NCI-H345 treated with DMSO at 0.1 percent for 48 hours (cell line): ENCODE data around the gene NEK5.
A peak's percentile ranks its signal among the peaks of the same experiment; 100 is the strongest.
"Not testable (repeated sequence)": the region's sequence is repeated elsewhere in the genome, so short reads cannot be mapped to it uniquely, and the experiment has no call there.

Source experiments
- DNase-seq: peaks from one replicate; lab custom pipeline; 2025; ENCODE audit not compliant: unreplicated experiment; lab: John Stamatoyannopoulos, UW

NEK5 gene

DNA sequence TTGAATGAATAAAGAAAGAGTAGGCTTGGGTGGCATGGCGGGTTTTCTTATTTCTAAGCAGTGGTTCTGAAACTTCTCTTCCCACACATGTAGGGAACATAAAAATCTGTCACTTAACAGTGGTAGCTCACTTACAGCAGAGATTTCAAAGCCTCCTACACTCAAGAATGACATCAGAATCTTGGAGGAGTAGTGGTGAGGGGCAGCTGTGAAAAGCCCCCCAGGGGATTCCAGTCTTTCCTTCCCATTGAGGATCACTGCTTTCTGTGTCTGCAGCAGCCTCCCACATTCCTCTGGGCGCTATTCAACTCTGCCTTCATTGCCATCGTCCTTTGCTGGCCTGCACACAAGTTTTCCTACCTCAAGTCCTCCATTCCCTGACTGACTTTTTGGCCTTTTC, 8.6 kb upstream of the NEK5 start:
- no peak for DNase-seq

DNA sequence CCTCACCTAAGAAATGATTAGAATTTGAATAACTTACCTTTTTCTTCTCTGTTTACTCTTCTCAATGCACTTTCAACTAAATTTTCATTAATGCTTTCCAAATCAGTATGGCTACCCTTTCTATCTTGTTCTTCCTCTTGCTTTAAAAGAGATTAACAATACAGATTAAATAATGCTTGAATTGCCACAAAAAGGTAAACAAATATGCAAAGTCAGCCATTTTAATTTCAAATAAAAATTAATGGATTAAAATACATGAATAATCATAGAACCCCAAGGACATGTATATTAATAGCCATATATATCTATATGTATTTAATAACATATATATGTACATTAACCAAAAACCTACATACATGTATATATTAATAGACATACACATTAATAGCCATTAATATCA, 7.9 kb upstream of the NEK5 start:
- no peak for DNase-seq

DNA sequence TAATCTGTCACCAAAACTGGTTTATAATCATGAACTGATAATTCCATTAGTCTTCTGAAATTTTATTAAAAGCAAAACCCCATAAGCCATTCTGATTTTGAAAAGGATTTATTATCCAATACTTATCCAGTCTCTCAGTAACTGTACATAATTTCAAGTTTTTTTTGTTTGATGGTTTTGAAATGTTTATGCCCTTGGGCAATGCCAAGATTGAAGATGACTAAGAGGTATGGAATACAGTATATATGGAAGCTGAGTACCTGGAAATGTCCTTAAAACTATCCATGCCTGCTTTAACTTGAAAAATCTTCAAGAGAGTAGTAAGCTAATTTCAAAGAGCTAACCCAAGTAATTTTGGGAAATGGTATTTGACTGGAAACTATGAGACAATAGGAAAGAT, 1.8 kb upstream of the NEK5 start:
- DNase-seq: no peak

DNA sequence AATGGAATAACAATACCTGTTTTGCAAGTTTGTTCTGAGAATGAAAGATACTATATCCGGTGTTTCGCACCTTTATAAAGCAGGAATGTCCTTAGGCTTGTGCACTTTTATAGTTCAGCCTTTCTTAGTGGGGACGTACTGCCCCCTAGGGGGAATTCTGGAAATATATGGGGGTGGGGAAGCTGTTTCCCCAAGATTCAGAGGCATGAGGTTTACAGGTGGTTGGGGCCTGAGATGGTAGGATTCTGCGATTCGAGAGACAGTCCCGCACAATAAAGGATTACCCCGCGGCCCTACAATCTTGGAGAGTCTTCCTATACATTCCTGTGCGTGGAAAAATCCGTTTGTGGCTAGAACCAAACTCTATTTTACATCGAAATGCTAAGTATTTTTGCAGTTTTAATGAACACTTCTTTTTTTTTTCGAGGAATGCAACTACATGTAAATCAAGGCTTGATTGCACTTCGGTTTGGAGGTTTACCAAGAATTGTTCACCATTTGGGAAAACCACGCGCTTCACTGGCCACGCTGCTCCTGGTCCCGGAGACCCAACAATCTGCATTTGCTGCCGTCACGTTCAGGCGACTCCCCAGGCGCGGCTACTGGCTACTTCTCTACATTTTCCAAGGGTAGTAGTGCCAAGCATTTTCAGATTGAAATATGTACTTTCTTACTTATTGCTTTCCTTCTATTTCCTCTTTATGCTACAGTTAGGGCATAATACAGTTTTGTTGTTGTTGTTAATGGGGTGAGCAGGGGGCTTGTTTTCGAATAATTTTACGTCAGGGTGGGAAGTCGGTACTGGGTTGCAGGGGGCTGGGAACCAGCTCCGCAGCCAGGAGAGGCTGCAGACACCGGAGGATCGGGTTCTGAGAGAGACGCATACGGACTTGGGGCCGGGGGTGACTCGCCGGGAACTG, 830 bp downstream of the NEK5 start:
- peak; percentile 60 for DNase-seq

DNA sequence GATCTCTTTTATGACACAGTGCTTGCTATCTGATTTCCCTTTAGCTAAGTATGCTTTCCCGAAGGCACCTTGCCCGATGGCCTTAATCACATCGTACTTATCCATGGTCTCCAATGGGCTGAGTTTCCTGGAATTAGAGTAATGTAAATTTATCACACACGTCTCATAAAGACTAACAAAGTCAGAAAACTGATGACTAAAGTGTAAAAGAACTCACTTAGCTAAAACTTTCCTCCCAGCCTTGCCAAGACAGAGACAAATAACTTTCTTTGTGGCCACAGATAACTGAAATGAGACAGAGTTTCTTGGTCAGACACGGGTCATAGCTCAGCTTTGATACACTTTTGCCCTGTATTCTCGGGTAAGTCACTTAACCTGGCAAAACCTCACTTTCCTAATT, 1.5 kb downstream of the NEK5 start:
- no peak for DNase-seq

DNA sequence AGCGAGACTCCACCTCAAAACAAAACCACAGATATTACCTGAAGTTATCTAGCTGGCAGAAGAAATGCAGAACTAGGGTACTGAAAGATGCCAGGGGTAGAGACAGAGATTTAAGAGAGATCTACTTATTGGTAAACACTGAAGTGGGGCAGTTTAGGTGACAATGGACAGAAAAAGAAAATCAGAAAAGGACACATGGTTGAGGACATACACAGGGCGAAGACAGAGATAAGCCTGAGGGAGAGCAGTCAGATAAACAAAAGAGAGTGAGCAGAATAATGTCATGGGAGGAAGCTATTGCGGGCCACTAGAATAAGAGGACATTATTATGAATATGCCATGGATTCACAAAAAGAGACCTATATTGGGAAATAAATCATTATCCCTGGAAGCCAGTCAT, 3.3 kb downstream of the NEK5 start:
- no peak for DNase-seq

DNA sequence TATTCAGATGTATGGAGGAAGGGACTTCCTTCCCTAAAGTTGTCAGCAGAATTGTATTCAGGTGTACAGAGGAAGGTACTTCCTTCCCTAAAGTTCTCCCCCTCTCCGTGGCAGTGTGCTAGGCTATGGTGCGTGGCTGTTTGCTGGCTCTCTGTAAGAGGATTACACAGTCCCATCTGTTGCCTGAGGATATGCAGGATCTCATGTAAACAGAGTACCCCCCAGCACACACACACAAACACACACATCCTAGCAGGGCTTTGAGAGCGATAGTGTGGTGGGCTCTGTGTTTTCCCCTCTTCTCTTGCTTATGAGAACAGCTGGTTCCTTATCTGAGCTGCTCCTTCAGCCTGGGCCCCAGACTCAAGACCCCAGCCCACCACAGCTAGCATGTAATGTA, 10.3 kb downstream of the NEK5 start:
- no peak for DNase-seq

DNA sequence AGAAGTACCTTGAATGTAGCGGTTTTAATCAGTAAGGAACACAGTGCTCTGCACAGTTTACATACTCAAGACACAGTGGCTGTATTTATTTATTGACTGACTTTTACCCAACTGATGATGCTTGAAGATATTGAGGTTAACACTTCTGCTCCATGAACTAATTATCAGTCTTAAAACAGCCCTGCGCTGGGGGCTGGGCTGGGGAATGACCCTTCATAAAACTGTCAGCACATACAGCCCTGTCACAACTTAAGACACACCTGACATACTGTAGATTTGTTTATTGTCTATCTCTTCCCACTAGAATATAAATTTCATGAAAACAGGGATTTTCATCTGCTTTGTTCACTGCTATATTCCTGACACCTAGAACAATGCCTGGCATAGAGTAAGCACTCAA, 10.8 kb downstream of the NEK5 start:
- DNase-seq: no peak

DNA sequence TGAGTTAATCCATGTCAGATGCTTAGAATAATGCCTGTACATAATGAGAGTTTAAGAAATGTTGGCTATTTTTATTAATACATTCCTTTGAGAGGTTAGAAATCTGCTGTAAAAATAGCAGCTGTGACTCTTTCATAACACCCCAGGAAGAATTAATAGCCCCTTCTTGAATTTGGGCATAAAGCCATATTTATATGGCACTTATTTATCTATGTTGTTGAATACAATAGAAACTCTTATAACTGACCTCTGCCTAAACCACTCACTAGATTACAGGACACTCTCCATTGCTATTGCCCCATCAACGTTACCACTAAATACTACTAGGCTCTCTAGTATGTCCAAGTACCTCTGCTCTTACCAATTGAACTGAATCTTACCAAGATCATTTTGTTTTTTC, 16.3 kb downstream of the NEK5 start:
- DNase-seq: no peak

DNA sequence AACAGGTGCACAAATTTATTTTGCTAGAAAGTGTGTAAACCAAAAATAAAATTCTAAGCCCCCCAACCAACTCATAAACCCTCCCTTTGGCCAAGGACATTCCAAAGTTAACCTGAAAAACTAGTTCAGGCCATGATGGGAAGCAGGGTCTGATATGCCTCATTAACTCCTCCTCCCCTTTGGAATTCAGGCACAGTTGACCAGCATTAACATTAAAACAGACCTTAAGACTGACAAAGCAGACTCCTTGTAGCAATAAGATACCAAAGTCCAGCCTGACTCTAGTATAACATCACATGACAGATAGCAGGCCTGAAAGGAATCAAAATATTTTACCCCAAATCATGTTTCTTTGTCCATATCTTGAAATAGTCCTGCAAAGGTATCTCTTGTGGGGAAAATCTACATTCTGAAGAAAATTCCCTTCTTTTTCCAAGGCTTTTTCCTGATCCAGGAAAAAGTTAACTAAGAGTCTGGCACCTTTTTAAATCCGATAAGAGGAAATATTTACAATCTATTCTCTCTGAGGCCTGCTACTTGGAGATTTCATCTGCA, 19.7 kb downstream of the NEK5 start:
- no peak for DNase-seq

DNA sequence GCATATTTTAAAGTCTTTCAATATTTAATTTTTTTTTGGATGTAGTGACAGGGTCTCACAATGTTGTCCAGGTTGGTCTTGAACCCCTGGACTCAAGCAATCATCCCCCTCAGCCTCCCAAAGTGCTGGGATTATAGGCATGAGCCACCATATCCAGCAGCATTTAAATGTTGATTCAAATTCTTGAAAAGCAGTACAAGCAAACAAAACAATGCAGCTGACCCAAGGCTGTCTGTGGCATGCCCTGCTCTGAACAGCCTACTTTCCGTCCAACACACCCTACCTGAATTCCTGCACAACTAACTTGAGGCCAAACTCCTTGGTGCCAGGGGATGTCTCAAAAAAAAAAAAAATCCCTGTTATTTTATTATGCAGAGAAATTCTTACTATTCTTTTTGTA, 23.0 kb downstream of the NEK5 start:
- no peak for DNase-seq

DNA sequence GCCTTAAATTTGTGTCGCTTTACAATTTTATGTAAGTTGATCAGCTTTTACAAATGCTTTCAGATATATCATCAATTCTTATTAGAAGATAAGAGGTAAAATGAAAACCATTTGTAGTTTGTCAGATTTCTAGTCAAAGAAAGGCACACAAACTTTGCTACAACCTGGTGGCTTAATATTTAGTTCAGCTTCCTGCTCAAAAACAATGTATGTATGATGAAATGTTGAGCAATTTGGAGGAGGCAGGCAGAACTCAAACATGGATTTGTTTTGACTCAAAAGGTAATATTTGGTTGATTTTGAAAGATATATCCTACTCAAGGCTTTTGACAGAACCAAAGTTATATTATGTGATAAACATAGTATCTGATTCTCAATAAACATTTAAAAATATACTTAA, 24.2 kb downstream of the NEK5 start:
- no peak for DNase-seq

DNA sequence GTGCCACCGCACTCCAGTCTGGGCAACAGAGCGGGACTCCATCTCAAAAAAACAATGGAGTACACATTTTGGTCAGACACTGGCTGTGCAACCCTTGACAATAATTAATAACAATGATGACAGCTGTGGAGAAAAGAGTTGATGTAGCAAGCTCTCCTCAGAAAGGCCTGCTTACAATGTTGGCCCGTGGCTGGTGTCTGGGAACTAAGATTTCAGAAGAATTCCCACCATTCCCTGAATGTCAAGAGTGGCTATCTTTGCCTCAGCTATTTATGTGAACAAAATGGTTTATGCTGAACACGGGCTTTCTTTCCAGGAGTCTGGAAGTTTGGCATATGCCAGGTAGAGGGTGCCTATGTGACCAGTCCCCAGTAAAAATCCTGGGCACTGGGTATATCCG, 25.5 kb downstream of the NEK5 start:
- no peak for DNase-seq

DNA sequence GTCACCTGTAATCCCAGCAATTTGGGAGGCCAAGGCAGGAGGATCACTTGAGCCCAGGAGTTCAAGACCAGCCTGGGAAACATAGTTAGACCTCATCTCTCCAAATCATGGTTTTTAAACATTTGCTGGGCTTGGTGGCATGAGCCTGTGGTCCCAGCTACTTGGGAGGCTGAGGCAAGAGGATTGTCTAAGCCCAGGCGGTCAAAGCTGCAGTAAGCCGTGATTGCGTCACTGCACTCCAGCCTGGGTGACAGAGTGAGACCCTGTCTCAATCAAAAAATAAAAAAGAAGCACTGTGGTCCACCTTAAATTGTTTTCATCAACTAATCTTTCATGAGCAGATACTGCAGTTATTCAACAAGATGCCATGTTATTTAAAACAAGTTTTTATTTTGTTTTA, 26.4 kb downstream of the NEK5 start:
- not testable (repeated sequence) for DNase-seq

DNA sequence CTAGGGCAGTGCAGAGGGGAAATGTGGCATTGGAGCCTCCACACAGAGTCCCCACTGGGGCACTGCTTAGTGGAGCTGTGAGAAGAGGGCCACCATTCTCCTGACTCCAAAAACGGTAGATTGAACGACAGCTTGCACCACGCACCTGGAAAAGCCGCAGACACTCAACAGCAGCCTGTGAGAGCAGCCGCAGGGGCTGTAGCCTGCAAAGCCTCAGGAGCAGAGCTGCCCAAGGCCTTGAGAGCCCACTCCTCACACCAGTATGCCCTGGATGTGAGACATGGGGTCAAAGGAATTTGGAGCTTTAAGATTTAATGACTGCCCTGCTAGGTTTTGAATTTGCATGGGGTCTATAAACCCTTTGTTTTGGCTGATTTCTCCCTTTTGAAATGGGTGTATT, 31.7 kb downstream of the NEK5 start:
- no peak for DNase-seq

DNA sequence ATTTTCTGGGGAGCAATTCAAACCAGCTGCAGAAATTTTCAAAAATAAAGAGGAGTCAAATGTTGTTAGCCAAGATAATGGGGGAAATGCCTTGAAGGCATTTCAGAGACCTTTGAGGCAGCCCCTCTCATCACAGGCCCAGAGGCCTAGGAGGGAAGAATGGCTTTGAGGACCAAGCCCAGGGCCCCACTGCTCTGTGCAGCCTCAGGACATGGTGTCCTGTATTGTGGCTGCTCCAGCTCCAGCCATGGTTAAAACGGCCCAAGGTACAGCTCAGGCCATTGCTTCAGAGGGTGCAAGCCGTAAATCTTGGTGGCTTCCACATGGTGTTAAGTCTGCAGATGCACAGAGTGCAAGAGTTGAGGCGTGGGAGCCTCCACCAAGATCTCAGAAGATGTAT, 32.1 kb downstream of the NEK5 start:
- DNase-seq: no peak

DNA sequence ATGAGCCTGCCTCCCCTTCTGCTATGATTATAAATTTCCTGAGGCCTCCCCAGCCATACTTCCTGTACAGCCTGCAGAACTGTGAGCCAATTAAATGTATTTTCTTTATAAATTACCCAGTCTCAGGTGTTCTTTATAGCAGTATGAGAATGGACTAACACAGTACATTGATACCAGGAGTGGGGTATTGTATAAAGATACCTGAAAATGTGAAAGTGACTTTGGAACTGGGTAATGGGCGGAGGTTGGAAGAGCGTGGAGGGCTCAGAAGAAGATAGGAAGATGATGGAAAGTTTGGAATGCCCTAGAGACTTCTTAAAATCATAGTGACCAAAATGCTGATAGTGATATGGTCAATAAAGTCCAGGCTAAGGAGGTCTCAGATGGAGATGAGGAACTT, 32.8 kb downstream of the NEK5 start:
- DNase-seq: no peak

DNA sequence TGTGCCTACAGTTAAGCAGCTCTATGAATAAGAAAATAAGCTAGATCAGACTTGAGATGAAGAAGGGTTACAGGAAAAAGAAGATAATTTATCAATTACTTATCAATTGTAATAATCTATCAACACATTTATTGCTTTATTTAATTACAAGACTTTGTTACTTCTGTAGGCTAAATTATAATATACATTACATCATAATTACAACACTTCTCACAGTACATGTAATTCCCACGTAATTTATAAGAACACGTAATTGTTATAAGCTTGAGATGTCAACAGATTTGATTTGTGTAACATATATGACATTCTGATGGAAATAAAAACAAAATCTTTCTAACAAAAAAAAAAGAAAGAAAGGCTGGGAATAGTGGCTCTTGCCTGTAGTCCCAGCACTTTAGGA, 36.8 kb downstream of the NEK5 start:
- no peak for DNase-seq

DNA sequence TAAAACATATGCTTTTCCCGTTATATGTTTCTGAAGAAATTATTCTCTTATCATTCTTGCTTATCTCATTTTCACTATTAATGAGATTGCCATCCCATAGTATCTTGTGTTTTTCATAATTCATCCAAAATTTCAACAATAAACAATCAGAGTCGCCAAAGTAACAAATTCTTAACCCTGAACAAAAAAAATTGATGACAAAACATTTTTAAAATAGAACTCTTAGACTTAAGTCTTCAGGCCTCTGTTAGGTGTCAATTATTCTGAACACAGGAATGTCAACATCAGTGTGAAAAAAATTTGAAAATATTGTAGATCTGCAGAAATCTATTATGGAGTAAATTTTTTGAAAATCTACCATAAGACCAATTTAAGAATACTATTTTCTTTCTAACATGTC, 37.4 kb downstream of the NEK5 start:
- no peak for DNase-seq

DNA sequence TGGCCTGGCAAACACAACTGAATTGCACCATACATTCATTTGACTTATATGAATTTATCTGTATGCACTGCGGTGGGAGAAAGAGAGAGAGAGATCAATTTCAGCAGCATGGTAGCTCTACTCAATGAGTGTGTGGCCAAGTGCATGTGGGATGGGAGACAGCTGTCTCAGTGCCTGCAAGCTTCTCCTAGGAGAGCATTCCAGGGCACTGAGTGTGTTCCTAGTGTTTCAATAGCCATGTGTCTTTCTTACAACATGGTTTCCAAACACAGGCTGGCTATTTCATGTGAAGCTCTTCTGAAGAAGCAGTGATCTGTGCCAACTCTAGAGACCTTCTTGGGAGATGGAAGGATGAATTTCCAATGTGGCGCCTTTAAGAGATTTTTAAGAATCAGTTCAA, 43.5 kb downstream of the NEK5 start:
- DNase-seq: no peak

DNA sequence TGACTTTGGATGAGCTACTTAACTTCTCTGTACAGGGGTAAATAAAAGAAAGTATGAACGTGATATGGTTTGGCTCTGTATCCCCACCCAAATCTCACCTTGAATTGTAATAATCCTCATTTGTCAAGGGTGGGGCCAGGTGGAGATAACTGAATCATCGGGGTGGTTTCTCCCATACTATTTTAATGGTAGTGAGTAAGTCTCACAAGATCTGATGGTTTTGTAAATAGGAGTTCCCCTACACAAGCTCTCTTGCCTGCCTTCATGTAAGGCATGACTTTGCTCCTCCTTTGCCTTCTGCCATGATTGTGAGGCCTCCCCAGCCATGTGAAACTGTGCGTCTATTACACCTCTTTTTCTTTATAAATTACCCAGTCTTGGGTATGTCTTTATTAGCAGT, 43.9 kb downstream of the NEK5 start:
- DNase-seq: not testable (repeated sequence)

DNA sequence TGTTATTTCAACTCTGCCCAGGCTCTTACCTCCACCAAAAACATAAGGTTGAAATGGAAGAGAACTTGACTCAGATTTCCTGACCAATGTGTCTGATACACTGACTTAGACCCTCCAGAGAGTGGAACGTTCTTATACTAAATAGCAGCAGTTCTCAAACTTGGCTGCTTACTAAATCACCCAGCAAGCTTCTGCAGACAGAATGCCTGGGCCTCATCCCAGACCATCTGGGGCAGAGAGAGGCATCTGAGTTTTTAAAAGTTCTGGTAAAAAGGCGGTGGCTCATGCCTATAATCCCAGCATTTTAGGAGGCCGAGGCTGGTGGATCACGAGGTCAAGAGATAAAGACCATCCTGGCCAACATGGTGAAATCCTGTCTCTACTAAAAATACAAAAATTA, 46.3 kb downstream of the NEK5 start:
- no peak for DNase-seq

DNA sequence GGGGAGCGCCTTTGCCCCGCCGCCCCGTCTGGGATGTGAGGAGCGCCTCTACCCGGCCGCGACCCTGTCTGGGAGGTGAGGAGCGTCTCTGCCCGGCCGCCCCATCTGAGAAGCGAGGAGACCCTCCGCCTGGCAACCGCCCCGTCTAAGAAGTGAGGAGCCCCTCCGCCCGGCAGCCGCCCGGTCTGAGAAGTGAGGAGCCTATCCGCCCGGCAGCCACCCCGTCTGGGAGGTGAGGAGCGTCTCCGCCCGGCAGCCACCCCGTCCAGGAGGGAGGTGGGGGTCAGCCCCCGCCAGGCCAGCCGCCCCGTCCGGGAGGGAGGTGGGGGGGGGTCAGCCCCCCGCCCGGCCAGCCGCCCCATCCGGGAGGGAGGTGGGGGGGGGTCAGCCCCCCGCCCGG, 49.0 kb downstream of the NEK5 start:
- DNase-seq: not testable (repeated sequence)
